NCI-H748 (cell line): ENCODE data around the gene EBF3.
A peak's percentile ranks its signal among the peaks of the same experiment; 100 is the strongest.

Experiments
- DNase-seq: peaks from one replicate; lab custom pipeline; 2025; ENCODE audit not compliant: unreplicated experiment; lab: John Stamatoyannopoulos, UW

Gene EBF3

DNA sequence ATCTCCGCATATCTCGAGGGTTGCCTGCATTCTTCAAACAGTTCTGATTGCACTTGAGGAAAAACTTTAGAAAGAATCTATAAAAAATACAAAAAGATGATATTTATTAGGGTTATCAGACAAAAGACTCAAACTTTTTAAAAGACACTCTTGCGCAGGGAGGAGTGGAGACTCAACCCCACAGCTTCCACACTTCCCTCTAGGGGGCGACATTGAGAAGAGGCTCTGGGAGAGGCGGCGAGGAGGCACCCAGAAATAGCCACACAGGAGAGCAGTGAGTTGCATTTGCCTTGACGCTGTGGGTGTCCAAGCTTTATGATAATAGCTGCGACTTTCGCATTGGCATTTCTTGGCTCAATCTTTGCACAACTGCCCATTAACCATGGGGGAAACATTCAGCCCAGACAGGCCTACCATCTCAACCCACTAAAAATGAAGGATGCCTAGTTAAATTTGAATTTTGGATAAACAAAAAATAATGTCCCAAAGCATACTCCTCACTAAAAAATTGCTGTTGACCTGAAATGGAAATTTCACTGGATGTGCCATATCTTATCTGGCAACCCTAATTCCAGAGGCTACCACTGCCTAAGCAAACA lies 86.2 kb downstream of the EBF3 start:
- DNase-seq, result peak; percentile 32

DNA sequence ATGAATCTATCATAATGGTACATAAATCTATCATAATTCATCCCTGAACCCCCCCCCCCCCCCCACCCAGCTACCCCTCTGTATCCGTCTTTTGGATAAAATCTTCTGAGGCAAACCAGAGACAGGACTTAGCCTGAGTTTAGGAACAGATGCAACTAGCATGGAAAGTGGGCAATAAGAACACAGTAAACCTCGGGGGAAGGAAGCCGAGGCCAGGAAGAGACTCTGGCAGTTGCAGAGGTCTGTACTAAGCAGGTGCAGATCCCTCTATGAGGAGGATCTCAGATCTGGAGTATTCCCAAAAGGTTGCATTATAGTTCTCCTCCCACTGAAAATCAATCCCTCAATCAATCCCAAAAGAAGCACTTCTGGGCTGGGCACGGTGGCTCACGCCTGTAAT lies 87.2 kb downstream of the EBF3 start:
- no peak for DNase-seq

DNA sequence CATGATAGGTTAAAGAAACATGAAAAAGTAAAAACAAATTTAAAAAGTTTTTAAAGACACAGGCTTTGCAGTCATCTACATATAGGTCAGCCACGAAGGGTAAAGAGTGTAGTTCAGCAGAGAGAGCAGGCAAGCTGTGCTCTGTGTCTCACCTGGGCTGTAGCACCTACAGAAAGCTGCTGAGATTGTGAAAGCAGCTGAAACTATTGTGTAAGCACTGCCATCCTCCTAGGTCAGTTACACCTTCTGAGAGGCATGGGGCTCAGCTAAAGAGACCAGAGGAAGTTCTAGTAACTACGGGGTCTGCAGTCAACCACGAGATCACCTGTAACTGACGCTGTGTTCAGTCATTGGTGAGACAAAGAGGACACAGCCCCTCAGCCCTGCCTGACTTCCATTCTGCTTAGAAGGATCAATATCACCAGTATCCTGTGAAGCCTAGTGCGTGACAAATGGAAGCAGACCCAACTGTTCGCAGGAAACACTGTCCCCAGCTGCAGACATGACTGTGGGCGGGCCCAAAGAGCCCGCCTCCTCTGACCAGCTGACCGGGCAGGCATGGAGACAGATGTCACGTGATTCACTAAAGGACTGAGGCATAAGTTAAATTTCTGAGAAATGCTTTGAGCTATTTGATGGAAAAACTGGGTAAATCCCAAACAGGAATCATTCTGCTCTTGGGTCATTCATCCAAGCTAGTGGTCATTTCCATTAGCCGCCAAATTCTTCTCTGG lies 87.9 kb downstream of the EBF3 start:
- DNase-seq, result no peak

GRCh38 chr10:129873351-129873750 lies 90.7 kb downstream of the EBF3 start:
- no peak for DNase-seq

DNA sequence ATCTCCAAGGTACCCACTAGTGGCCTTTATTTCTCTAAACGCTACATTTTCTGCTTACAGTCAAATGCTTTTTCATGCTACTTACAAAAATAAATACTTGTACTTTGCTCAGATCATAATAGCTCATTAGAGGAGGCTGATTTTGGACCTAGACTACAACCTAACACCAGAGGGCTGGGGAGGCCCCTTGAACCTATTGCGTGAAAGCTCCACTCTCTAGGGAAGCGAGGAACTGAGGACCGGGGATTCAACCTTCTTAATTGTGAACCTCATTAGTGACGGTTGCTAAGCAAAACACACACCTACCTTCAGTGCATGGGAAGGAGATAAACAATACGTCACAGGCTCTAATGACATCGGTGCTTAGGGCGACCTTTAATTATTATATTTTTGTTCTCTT lies 92.1 kb downstream of the EBF3 start:
- peak; percentile 72 for DNase-seq

GRCh38 chr10:129870961-129871621 lies 93.0 kb downstream of the EBF3 start:
- DNase-seq, result peak; percentile 86

GRCh38 chr10:129870474-129870757 lies 93.7 kb downstream of the EBF3 start:
- DNase-seq, result no peak

DNA sequence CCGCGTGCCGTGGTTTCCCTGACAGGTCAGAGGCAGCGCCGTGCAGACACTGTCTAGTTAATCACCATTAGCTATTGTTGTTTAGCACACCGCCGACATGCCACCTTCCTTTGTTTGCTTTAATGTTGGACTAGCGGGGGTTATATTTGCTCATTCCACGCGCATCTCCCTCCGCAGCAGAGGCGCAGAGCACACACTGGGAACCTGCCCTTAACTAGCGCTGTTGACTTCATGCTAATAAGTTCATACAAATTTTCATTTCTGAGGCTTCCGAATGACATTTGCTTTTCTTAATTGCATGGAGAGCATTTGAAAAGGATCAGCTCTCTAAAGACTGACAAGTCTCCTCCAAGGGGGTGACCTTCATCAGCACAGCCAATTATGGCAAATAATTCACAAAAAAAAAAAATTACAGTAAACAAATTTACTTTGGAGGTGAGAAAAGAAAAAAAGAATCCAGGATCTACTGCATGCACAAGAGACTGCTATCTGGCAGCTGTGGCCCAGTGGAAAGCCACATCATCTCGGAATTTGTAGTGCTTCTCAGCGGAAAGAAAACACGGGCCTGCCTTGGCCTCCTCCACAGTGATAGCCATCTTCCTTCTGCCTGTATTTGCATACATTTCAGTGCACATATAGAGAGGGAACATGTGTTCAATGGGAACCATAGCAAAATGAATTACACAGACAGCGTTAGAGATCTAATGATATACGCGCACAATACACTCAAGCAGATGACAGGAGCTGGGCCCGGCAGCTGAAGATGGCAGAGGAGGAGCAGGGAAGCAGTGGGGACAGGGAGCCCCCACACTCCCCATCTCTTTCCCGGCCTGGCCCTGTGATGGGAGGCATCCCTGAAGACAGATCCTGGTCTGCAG lies 94.2 kb downstream of the EBF3 start:
- peak; percentile 81 for DNase-seq

GRCh38 chr10:129868449-129869035 lies 95.5 kb downstream of the EBF3 start:
- DNase-seq, result no peak

GRCh38 chr10:129867631-129868179 lies 96.4 kb downstream of the EBF3 start:
- no peak for DNase-seq

GRCh38 chr10:129866894-129867293 lies 97.2 kb downstream of the EBF3 start:
- no peak for DNase-seq

- no peak for DNase-seq
Observed at GRCh38 chr10:129865960-129866359, 98.1 kb downstream of the EBF3 start.

- no peak for DNase-seq
Observed at GRCh38 chr10:129865413-129865812, 98.7 kb downstream of the EBF3 start.

GRCh38 chr10:129864601-129865126 lies 99.4 kb downstream of the EBF3 start:
- no peak for DNase-seq

DNA sequence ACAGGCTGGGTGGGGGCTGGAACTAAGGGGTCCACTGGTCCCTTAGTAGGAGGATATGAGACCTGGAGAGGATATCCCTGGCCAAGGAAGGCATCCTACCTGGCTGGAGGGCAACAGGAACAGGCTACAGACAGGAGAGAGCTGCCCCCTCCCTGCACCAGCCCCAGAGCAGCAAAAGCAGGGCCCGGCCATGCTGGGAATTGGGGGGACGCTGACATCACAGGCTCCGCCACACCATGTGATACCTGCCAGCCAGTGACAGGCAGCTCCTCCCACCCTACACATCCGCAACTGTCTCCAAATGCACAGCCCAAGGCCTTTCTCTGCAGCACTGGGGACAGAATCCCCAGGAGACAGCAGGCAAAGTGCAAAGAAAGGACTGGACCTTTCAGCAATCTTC lies 100.0 kb downstream of the EBF3 start:
- DNase-seq, result no peak

DNA sequence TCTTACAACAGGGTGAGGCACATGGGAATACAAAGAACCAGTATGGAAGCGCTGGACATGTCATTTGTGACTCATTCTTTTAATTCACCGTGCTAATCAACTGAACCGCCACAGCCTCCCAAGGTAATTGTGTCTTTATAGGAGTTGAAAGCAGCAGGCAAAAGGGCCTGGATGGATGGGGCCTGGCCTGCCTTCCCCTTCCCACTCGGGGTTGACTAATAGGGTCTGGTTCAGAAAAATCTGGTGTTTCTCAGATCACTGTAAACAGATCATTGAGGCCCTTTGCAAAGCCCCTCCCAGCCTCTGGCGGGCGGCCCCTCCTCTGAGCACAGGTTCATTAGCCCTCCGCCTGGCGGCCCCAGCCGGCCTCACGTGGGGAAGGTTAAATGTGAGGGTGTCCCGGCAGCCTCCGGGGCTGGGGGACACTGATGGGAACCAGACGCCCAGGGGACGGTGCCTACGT lies 100.8 kb downstream of the EBF3 start:
- peak; percentile 77 for DNase-seq

DNA sequence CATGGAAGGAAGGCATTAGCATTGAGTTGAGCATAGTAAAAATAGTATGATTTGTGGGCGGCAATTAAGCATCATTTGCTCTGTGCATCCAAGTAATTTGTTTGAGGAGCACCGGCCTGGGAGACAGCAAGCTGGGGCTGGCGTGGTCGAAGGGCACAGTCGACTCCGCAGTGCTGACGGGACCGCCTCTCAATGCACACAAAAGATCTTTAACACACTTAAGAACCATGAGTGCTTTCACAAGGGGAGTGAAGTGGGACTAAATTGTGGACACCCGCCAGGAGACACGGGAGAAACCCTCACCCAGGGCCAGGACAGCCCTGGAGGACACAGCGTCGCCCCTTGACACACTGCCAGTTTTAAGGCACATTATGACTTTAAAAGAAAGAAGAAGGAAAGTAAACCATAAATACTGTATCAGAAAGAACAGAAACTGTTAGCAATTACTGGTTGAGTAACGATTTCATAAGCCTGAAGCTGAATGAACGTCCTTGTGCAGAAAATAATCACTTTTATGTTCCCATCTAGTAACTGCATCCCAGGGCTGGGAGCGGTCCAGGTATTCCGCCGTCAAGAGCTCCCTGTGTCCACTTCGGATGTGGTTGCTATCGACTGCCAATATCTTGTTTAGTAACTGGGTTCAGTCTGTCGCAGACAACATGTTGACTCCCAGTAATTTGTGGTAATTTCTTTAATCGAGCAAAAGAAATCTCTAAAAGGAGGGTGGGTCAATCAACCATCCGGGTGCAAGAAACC lies 102.1 kb downstream of the EBF3 start:
- peak; percentile 61 for DNase-seq

DNA sequence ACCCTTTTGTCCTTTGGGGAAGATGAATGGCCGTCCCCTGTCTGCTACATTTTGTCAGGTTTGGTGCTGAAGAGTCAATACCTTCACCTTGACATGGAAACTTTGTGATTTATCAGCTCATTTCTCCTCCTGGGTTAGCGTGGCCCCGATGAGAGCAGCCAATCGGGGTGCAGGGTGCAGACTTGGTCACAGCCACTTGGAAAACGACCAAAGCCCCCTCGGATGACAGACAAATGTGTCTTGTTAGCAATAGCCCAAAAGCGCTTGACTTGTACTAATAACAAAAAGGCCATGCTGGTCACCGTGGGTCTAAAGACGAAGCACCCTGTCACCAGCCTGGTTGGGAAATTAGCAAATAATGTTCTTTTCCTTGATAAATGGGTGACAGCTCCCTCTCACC lies 103.7 kb downstream of the EBF3 start:
- no peak for DNase-seq

DNA sequence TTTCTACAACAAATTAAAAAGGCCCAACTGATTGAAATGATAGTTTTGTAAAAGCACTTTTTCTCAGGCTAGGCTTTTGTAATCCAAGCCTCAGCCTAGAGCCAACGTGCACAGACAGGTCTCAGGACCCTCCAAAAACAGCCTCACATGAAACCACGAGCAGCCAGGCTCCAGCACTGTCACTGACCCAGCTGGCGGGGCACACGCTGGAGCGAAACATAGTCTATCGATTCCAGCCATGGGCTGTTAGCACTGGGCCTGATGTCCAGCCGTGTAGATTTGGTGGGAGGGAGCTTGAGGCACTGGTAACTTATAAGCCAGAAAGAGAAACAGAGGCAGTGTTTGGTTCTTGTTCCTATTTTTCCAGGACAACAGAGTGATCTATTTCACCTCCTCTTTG lies 104.5 kb downstream of the EBF3 start:
- DNase-seq, result no peak
